HL-60 (cell line): ENCODE measurements around the gene TOGARAM1.

Source experiments
- GABPA ChIP-seq: IDR thresholded peaks from 2 replicates; pipeline ENCODE4 v1.6.1; 2012; ENCODE audit warnings: low read depth
- POLR2AphosphoS5 ChIP-seq: IDR thresholded peaks from 2 replicates; pipeline ENCODE4 v1.6.1; 2012; ENCODE audit warnings: low read depth
- SPI1 ChIP-seq: IDR thresholded peaks from 2 replicates; pipeline ENCODE4 v1.6.1; 2012; ENCODE audit warnings: low read depth, mild to moderate bottlenecking, borderline replicate concordance
- TF ChIP-seq, protein P1 (sequence below): IDR thresholded peaks from one replicate; pipeline ENCODE4 v1.5.1; 2011; ENCODE audit warnings: low read length, control low read depth, inconsistent platforms; ENCODE audit not compliant: insufficient read depth
- TF ChIP-seq, protein P2 (sequence below): IDR thresholded peaks from 2 replicates; pipeline ENCODE4 v1.6.1; 2012; ENCODE audit warnings: low read depth; ENCODE audit not compliant: insufficient replicate concordance

DNA sequence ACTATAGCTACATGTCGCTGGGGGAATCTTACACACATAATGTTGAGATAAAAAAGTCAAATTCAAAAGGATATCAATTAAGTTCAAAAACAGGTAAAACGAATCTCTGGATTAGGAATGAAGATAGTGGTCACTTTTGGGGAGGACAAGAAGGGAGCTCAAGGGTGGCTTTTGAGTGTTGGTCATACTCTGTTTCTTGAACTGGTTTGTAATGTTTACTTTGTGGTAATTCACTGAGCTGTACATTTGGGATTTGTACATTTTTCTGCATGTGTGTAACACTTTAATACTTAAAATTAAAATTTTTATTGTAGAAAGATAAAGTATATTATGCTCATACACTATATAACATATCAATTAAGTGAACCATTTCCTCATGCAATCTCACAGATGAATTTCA lies 26.8 kb upstream of the TOGARAM1 start:
- TF ChIP-seq, protein P1, sequence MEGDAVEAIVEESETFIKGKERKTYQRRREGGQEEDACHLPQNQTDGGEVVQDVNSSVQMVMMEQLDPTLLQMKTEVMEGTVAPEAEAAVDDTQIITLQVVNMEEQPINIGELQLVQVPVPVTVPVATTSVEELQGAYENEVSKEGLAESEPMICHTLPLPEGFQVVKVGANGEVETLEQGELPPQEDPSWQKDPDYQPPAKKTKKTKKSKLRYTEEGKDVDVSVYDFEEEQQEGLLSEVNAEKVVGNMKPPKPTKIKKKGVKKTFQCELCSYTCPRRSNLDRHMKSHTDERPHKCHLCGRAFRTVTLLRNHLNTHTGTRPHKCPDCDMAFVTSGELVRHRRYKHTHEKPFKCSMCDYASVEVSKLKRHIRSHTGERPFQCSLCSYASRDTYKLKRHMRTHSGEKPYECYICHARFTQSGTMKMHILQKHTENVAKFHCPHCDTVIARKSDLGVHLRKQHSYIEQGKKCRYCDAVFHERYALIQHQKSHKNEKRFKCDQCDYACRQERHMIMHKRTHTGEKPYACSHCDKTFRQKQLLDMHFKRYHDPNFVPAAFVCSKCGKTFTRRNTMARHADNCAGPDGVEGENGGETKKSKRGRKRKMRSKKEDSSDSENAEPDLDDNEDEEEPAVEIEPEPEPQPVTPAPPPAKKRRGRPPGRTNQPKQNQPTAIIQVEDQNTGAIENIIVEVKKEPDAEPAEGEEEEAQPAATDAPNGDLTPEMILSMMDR = no peak
- no peak for TF ChIP-seq POLR2AphosphoS5
- no peak for TF ChIP-seq GABPA
- TF ChIP-seq, protein P2, sequence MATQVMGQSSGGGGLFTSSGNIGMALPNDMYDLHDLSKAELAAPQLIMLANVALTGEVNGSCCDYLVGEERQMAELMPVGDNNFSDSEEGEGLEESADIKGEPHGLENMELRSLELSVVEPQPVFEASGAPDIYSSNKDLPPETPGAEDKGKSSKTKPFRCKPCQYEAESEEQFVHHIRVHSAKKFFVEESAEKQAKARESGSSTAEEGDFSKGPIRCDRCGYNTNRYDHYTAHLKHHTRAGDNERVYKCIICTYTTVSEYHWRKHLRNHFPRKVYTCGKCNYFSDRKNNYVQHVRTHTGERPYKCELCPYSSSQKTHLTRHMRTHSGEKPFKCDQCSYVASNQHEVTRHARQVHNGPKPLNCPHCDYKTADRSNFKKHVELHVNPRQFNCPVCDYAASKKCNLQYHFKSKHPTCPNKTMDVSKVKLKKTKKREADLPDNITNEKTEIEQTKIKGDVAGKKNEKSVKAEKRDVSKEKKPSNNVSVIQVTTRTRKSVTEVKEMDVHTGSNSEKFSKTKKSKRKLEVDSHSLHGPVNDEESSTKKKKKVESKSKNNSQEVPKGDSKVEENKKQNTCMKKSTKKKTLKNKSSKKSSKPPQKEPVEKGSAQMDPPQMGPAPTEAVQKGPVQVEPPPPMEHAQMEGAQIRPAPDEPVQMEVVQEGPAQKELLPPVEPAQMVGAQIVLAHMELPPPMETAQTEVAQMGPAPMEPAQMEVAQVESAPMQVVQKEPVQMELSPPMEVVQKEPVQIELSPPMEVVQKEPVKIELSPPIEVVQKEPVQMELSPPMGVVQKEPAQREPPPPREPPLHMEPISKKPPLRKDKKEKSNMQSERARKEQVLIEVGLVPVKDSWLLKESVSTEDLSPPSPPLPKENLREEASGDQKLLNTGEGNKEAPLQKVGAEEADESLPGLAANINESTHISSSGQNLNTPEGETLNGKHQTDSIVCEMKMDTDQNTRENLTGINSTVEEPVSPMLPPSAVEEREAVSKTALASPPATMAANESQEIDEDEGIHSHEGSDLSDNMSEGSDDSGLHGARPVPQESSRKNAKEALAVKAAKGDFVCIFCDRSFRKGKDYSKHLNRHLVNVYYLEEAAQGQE = no peak
- no peak for TF ChIP-seq SPI1
